OCI-LY7 (cell line): ENCODE measurements around the gene TMCC2. TPM values are rescaled to one million over a fixed set of nuclear protein-coding genes. Genes with fewer than 3 reads are reported as not detected.

ENCODE experiments used
- BruUV-seq: library from RNA; stranded (reverse); fragments of 400-500 nt; replicated peaks from 2 replicates; lab custom pipeline; 2021; lab: Mats Ljungman, UMichigan
- CTCF ChIA-PET: fragments of 300-600 bp; sonication (Branson Sonifier 250); formaldehyde crosslinking; loops from one replicate; lab custom pipeline; 2022; ENCODE audit warnings: antibody characterized with exemption; ENCODE audit not compliant: unreplicated experiment; lab: Charles Lee
- POLR2A ChIA-PET: fragments of 300-600 bp; sonication (Branson Sonifier 250); formaldehyde crosslinking; loops from one replicate; lab custom pipeline; 2022; ENCODE audit warnings: antibody characterized with exemption; lab: Charles Lee
- DNase-seq: peaks from one replicate; pipeline ENCODE4 v3.0.0-alpha.2; 2015; ENCODE audit warnings: low spot score
- H2AFZ ChIP-seq: fragments of 200-600 bp; sonication (generic), shearing (Covaris generic); 2 replicates; pipeline ENCODE4 v1.6.1; 2014; ENCODE audit warnings: mild to moderate bottlenecking, antibody characterized with exemption, low read length, moderate library complexity
- H3K27ac ChIP-seq: fragments of 200-600 bp; sonication (generic); 2 replicates; pipeline ENCODE4 v1.5.1; 2014; ENCODE audit warnings: mixed run types, low read depth, mild to moderate bottlenecking, moderate library complexity, low read length, inconsistent platforms; ENCODE audit not compliant: poor library complexity, severe bottlenecking
- H3K36me3 ChIP-seq: fragments of 200-600 bp; sonication (generic); 2 replicates; pipeline ENCODE4 v1.6.1; 2014; ENCODE audit warnings: mild to moderate bottlenecking, antibody characterized with exemption, low read length, moderate library complexity, mixed read lengths; ENCODE audit not compliant: insufficient read depth
- H3K4me1 ChIP-seq: fragments of 200-600 bp; sonication (generic); 2 replicates; pipeline ENCODE4 v1.5.1; 2014; ENCODE audit warnings: mild to moderate bottlenecking, low read length; ENCODE audit not compliant: insufficient read depth, poor library complexity, severe bottlenecking
- H3K4me2 ChIP-seq: fragments of 200-600 bp; sonication (generic); 2 replicates; pipeline ENCODE4 v1.6.1; 2014; ENCODE audit warnings: mild to moderate bottlenecking, low read length
- H3K4me3 ChIP-seq: fragments of 200-600 bp; sonication (generic); 2 replicates; pipeline ENCODE4 v1.5.1; 2014; ENCODE audit warnings: mild to moderate bottlenecking, low read depth, low read length; ENCODE audit not compliant: poor library complexity, severe bottlenecking
- H3K79me2 ChIP-seq: fragments of 200-600 bp; sonication (generic); 2 replicates; pipeline ENCODE4 v1.6.1; 2016; ENCODE audit warnings: low read depth, mild to moderate bottlenecking, low read length, moderate library complexity, mixed read lengths; ENCODE audit not compliant: insufficient read depth
- H3K9me2 ChIP-seq: fragments of 200-600 bp; sonication (generic); 2 replicates; pipeline ENCODE4 v1.6.1; 2016; ENCODE audit warnings: mild to moderate bottlenecking, low read length, mixed read lengths; ENCODE audit not compliant: insufficient read depth
- H3K9me3 ChIP-seq: fragments of 200-600 bp; sonication (generic); 2 replicates; pipeline ENCODE4 v1.6.1; 2014; ENCODE audit warnings: mild to moderate bottlenecking, mixed run types, low read length, mixed read lengths
- H4K20me1 ChIP-seq: fragments of 200-600 bp; sonication (generic); 2 replicates; pipeline ENCODE4 v1.6.1; 2014; ENCODE audit warnings: mild to moderate bottlenecking, antibody characterized with exemption, low read length, moderate library complexity, mixed read lengths; ENCODE audit not compliant: insufficient read depth
- EZH2phosphoT487 ChIP-seq: fragments of 200-600 bp; sonication (generic); IDR thresholded peaks from 2 replicates; pipeline ENCODE4 v1.6.1; 2018; ENCODE audit warnings: low read depth, borderline replicate concordance, mild to moderate bottlenecking, mixed run types, antibody characterized with exemption, low read length, moderate library complexity, mixed read lengths
- intact Hi-C: fragments of 100-400 bp; cut with micrococcal nuclease; formaldehyde crosslinking; loops from one replicate; pipeline ENCODE4 v1.10.0; 2022; ENCODE audit not compliant: unreplicated experiment
- total RNA-seq, 2 experiments: library from RNA; depleted of rRNA in 1 of 2; stranded (reverse); fragments of >200 nt in 1 of 2; shearing (Covaris generic) in 1 of 2; gene quantifications; 2 replicates each; pipeline ENCODE4 v1.2.3, GENCODE V29; 2014 to 2022
- TF ChIP-seq, protein P1 (sequence below): fragments of 200-600 bp; sonication (generic); conservative IDR thresholded peaks from 2 replicates; pipeline ENCODE4 v1.5.1; 2014; ENCODE audit warnings: mild to moderate bottlenecking, antibody characterized with exemption, low read length, moderate library complexity, mixed read lengths

The TMCC2 gene
- total RNA-seq, 2 experiments from 2014 or later, result 5.2 to 7.8 TPM

DNA sequence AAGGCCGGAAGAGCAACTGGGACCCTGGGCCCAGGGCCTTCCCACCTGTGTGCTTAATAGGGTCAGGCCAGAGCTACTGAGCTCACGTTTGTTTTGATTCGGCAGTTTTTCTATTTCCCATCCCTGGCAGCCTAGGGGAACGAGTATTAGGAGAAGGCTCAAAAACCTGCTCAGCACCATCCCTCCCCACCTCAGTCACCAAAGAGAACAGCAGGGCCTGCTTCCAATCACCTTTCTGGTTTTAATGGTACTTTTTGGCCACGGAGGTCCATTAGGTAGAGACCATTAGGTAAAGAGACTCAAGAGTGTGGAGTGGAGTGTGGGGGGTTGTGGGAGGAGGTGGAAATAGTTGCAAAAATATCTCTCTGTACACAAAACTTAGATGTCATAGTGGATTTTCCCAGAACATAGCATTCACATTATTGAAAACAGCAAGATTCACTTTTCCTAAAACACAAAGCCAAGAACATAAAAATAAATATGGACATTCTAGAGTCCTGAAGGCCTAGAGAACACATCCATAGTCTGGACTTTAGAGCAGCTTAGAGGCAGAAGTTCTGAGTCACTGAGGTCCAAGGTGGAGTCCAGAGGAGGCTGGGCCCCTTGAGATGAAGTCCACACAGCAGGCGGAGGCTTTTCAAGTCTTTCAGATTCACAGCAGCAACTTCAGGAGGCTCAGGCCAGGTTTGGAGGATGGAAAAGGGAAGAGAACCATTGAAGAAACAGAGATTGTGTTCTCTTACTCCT, 74.3 kb downstream of the TMCC2 start:
- H3K79me2 ChIP-seq, result no peaks in the 10 kb centered on the region
- TF ChIP-seq EZH2phosphoT487, result no peak
- TF ChIP-seq, protein P1, sequence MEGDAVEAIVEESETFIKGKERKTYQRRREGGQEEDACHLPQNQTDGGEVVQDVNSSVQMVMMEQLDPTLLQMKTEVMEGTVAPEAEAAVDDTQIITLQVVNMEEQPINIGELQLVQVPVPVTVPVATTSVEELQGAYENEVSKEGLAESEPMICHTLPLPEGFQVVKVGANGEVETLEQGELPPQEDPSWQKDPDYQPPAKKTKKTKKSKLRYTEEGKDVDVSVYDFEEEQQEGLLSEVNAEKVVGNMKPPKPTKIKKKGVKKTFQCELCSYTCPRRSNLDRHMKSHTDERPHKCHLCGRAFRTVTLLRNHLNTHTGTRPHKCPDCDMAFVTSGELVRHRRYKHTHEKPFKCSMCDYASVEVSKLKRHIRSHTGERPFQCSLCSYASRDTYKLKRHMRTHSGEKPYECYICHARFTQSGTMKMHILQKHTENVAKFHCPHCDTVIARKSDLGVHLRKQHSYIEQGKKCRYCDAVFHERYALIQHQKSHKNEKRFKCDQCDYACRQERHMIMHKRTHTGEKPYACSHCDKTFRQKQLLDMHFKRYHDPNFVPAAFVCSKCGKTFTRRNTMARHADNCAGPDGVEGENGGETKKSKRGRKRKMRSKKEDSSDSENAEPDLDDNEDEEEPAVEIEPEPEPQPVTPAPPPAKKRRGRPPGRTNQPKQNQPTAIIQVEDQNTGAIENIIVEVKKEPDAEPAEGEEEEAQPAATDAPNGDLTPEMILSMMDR, result no peak
- DNase-seq, result peak; percentile 45
- peak overlapping the region; percentile 82 for H3K4me2 ChIP-seq
- H2AFZ ChIP-seq, result no peak overlapping the region; the same call in 1 of the 2 replicates
- H4K20me1 ChIP-seq, result no peaks in the 10 kb centered on the region
- H3K9me3 ChIP-seq, result no peaks in the 10 kb centered on the region
- BruUV-seq, result no TSS peak
- no peaks in the 10 kb centered on the region for H3K9me2 ChIP-seq
- intact Hi-C loops, result loop anchor here (1.0 to 2.0 kb wide), 4 partner anchors 9 to 19 kb away; partner anchors contain the start of gene NUAK2
- POLR2A ChIA-PET, result interaction anchor here (0.6 to 6.7 kb wide), 5 partner anchors 9 to 507 kb away, joined by 3 to 68 read pairs (median 3); no protein-coding TSS in a partner anchor
- peaks cover 46% of the 10 kb centered on the region for H3K36me3 ChIP-seq
- CTCF ChIA-PET, result interaction anchor here (1.0 to 1.6 kb wide), 4 partner anchors 16 to 29 kb away, joined by 3 to 4 read pairs (median 4); no protein-coding TSS in a partner anchor
- peak overlapping the region; percentile 89 for H3K27ac ChIP-seq
- H3K4me3 ChIP-seq, result peak overlapping the region; percentile 48
- peaks cover 52% of the 10 kb centered on the region for H3K4me1 ChIP-seq

DNA sequence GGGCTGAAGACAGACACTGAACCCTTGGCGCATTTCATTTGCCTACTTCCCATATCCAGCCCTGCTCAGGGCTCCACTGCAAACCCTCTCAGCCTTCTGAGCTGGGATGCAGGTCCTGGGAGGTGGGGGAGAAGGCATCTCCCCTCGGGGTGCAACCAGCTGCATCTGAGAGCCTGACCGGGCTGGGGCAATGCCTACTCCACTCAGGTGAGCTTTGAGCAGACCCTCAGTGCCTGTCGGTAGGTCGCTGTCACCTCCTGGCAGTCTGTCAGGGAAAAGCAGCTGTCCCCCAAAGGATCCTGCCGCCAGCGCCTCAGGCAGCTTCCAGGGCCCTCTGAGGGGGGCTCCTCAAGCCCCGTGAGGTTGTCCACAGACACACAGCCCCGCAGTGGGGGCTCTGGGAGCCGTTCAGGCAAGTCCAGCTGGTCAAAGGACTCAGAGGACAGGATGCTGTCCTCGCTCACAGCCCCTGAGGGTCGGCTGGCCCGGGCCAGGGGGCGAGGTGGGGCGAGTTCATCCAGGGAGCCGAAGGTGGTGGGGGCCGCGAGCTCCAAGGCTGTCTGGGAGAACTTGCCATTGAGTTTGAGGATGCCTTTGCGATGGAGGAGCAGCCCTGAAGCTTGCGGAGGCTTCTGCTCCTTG, 75.6 kb downstream of the TMCC2 start:
- intact Hi-C loops, result no loop called here
- Histone ChIP-seq H4K20me1 (no peaks in the 10 kb centered on the region), H3K27ac (no peak overlapping the region), H3K79me2 (no peaks in the 10 kb centered on the region), H3K9me2 (no peaks in the 10 kb centered on the region), H3K4me2 (no peak overlapping the region), H3K4me3 (no peak overlapping the region), H2AFZ (no peak overlapping the region), H3K36me3 (peaks cover 59% of the 10 kb centered on the region), H3K4me1 (peaks cover 39% of the 10 kb centered on the region), H3K9me3 (no peaks in the 10 kb centered on the region)
- CTCF ChIA-PET, result no interaction called here
- POLR2A ChIA-PET, result interaction anchor here (1.0 kb wide), 1 partner anchor 8 kb away, joined by 3 read pairs; no protein-coding TSS in a partner anchor
- TF ChIP-seq, protein P1, result no peak
- TF ChIP-seq EZH2phosphoT487, result no peak
- BruUV-seq, result no TSS peak
- DNase-seq, result no peak
